ENCODE data around the gene MACROD2. TPM values are rescaled to one million over a fixed set of nuclear protein-coding genes. Genes with fewer than 3 reads are reported as not detected.

Gene MACROD2
- polyA plus RNA-seq, 1 donor from 2014 or later, result 23.2 TPM

DNA sequence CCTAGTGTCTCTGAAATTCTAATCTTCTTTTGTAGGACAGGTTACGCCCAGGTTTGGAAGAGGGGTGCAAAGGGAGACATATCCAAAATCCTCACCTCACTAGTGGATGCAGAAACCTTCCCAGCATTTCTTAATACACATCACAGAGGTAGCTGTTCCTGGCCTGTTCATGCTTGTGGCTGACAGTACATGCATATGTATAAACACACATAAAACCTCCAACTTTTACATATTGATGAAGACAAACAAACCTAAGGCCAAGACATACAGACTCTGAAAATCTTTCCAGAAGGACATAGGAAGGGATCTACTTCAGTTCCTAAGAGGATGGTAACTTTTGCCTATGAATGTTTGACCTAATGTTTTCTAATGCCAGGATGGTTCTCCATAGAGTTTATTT, 1214.2 kb downstream of the MACROD2 start:
- Histone ChIP-seq H3K9ac (ENCODE audit: low read length) (no peak overlapping the region), H3K27ac (ENCODE audit: low read length) (no peak overlapping the region), H3K27me3 (ENCODE audit: insufficient read depth, low read depth, low read length) (no peaks in the 10 kb centered on the region), H2AFZ (ENCODE audit: low read depth, low read length) (no peak overlapping the region), H3K4me3 (ENCODE audit: low read length) (no peak overlapping the region), H3K9me3 (ENCODE audit: low read length) (no peaks in the 10 kb centered on the region), H3K4me2 (ENCODE audit: low read length) (no peak overlapping the region), H3K36me3 (ENCODE audit: insufficient read depth, low read length) (no peaks in the 10 kb centered on the region), H3K79me2 (replicated peaks; ENCODE audit: insufficient read depth, low read length) (no peaks in the 10 kb centered on the region), H4K20me1 (ENCODE audit: insufficient read depth) (no peaks in the 10 kb centered on the region), H3K9me2 (ENCODE audit: insufficient read depth, low read length) (no peaks in the 10 kb centered on the region), H3F3A (ENCODE audit: insufficient read depth, low read length, poor library complexity, severe bottlenecking) (no peaks in the 10 kb centered on the region)
- TF ChIP-seq POLR2AphosphoS5 (IDR thresholded peaks at IDR 0.05), result no peak
- no peak for TF ChIP-seq SMC3 (conservative IDR thresholded peaks at IDR 0.05; ENCODE audit: poor library complexity)
- TF ChIP-seq RAD21 (conservative IDR thresholded peaks at IDR 0.05), result no peak
- TF ChIP-seq TAF1 (IDR thresholded peaks at IDR 0.05; ENCODE audit: low read depth), result no peak
- no peak for TF ChIP-seq EZH2 (IDR thresholded peaks at IDR 0.05; ENCODE audit: borderline replicate concordance, insufficient read depth, low read length, poor library complexity, severe bottlenecking)
- no peak for TF ChIP-seq REST (IDR thresholded peaks at IDR 0.05; ENCODE audit: borderline replicate concordance)
- TF ChIP-seq MXI1 (conservative IDR thresholded peaks at IDR 0.05; ENCODE audit: poor library complexity, severe bottlenecking), result no peak
- TF ChIP-seq EP300 (conservative IDR thresholded peaks at IDR 0.05; ENCODE audit: poor library complexity, severe bottlenecking), result no peak
- TF ChIP-seq, protein P1, sequence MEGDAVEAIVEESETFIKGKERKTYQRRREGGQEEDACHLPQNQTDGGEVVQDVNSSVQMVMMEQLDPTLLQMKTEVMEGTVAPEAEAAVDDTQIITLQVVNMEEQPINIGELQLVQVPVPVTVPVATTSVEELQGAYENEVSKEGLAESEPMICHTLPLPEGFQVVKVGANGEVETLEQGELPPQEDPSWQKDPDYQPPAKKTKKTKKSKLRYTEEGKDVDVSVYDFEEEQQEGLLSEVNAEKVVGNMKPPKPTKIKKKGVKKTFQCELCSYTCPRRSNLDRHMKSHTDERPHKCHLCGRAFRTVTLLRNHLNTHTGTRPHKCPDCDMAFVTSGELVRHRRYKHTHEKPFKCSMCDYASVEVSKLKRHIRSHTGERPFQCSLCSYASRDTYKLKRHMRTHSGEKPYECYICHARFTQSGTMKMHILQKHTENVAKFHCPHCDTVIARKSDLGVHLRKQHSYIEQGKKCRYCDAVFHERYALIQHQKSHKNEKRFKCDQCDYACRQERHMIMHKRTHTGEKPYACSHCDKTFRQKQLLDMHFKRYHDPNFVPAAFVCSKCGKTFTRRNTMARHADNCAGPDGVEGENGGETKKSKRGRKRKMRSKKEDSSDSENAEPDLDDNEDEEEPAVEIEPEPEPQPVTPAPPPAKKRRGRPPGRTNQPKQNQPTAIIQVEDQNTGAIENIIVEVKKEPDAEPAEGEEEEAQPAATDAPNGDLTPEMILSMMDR (IDR thresholded peaks at IDR 0.05; ENCODE audit: poor library complexity, severe bottlenecking), result no peak

GRCh38 chr20:15214051-15214450, 1218.7 kb downstream of the MACROD2 start:
- Histone ChIP-seq H3K27ac (ENCODE audit: low read length) (no peak overlapping the region), H3K4me3 (ENCODE audit: low read length) (no peak overlapping the region), H3K9me2 (ENCODE audit: insufficient read depth, low read length) (no peaks in the 10 kb centered on the region), H3K9me3 (ENCODE audit: low read length) (no peaks in the 10 kb centered on the region), H3F3A (ENCODE audit: insufficient read depth, low read length, poor library complexity, severe bottlenecking) (no peaks in the 10 kb centered on the region), H3K9ac (ENCODE audit: low read length) (no peak overlapping the region), H3K27me3 (ENCODE audit: insufficient read depth, low read depth, low read length) (no peaks in the 10 kb centered on the region), H3K4me2 (ENCODE audit: low read length) (no peak overlapping the region), H3K79me2 (replicated peaks; ENCODE audit: insufficient read depth, low read length) (no peaks in the 10 kb centered on the region), H2AFZ (ENCODE audit: low read depth, low read length) (no peak overlapping the region), H4K20me1 (ENCODE audit: insufficient read depth) (no peaks in the 10 kb centered on the region), H3K36me3 (ENCODE audit: insufficient read depth, low read length) (no peaks in the 10 kb centered on the region)
- no peak for TF ChIP-seq POLR2AphosphoS5 (IDR thresholded peaks at IDR 0.05)
- no peak for TF ChIP-seq RAD21 (conservative IDR thresholded peaks at IDR 0.05)
- TF ChIP-seq TAF1 (IDR thresholded peaks at IDR 0.05; ENCODE audit: low read depth), result no peak
- no peak for TF ChIP-seq SMC3 (conservative IDR thresholded peaks at IDR 0.05; ENCODE audit: poor library complexity)
- no peak for TF ChIP-seq REST (IDR thresholded peaks at IDR 0.05; ENCODE audit: borderline replicate concordance)
- TF ChIP-seq MXI1 (conservative IDR thresholded peaks at IDR 0.05; ENCODE audit: poor library complexity, severe bottlenecking), result no peak
- no peak for TF ChIP-seq EP300 (conservative IDR thresholded peaks at IDR 0.05; ENCODE audit: poor library complexity, severe bottlenecking)
- TF ChIP-seq, protein P1 (IDR thresholded peaks at IDR 0.05; ENCODE audit: poor library complexity, severe bottlenecking), result no peak
- no peak for TF ChIP-seq EZH2 (IDR thresholded peaks at IDR 0.05; ENCODE audit: borderline replicate concordance, insufficient read depth, low read length, poor library complexity, severe bottlenecking)
